Muscle layer of colon (tissue), 2 donors: ENCODE data around the gene RNF207.
A peak's percentile ranks its signal among the peaks of the same experiment; 100 is the strongest.

Experiments
- H3K27ac ChIP-seq: one replicate; pipeline ENCODE4 v1.7.0; 2013; ENCODE audit warnings: low read depth, mild to moderate bottlenecking, low read length, moderate library complexity
- H3K27me3 ChIP-seq, 2 donors: one replicate each; pipeline ENCODE4 v1.7.0; 2013; ENCODE audit warnings: low read length in 2 of 2, mild to moderate bottlenecking in 2 of 2; ENCODE audit not compliant: insufficient read depth in 2 of 2, control insufficient read depth in 1 of 2
- H3K36me3 ChIP-seq: one replicate; pipeline ENCODE4 v1.7.0; 2013; ENCODE audit warnings: mild to moderate bottlenecking, low read length; ENCODE audit not compliant: insufficient read depth
- H3K4me1 ChIP-seq: one replicate; pipeline ENCODE4 v1.7.0; 2013; ENCODE audit warnings: mild to moderate bottlenecking, low read length; ENCODE audit not compliant: insufficient read depth
- H3K4me3 ChIP-seq, 2 donors: one replicate each; pipeline ENCODE4 v1.7.0; 2013; ENCODE audit warnings: low read length in 2 of 2, low read depth in 1 of 2, mild to moderate bottlenecking in 1 of 2, moderate library complexity in 1 of 2
- H3K9ac ChIP-seq: one replicate; pipeline ENCODE4 v1.7.0; 2013; ENCODE audit warnings: low read length
- H3K9me3 ChIP-seq: one replicate; pipeline ENCODE4 v1.7.0; 2013; ENCODE audit warnings: mild to moderate bottlenecking, low read length
- donor health status: abdominal sarcoma.
- donor health status: Adenocarcinoma of cecum.

RNF207 gene, protein sequence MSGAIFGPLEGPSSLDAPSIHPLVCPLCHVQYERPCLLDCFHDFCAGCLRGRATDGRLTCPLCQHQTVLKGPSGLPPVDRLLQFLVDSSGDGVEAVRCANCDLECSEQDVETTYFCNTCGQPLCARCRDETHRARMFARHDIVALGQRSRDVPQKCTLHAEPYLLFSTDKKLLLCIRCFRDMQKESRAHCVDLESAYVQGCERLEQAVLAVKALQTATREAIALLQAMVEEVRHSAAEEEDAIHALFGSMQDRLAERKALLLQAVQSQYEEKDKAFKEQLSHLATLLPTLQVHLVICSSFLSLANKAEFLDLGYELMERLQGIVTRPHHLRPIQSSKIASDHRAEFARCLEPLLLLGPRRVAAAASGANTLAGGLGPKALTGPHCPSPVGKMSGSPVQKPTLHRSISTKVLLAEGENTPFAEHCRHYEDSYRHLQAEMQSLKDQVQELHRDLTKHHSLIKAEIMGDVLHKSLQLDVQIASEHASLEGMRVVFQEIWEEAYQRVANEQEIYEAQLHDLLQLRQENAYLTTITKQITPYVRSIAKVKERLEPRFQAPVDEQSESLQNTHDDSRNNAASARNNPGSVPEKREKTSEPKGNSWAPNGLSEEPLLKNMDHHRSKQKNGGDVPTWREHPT

DNA sequence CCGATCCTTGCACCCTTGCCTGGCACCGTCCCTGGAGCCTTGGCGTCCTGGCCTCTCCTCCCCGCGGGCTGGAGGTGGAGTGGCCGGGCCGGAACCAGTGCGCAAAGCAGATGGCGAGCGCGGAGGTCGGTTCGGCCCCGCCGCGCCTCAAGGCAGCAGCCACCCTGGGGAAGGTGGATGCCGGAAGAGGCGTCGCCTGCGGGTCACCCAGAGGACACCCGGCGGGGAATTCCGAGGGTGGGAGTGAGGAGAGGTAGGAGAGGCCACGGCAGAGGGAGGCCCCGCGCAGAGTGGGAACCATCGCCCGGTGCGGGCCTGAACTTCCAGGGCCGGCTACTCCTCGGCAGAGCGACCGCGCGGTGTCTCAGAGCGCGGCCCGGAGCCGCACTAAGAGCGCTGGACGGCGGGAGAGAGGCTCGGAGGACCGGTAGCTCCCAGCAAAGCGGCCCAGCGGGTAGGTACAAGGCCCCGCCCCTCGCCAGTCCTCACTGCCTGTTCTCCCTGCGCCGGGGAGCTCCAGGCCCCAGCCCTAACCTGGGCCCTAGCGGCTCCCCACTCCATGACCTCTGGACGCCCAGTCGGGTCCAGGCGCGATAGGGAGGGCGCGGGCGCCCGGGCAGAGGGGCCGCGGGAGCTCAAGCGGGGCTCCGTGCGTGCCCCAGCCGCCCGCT is at the start of gene RNF207:
Gene RNF207, plus strand, starts transcription at position 271 of the 671 bp plus-strand sequence. CDS start 417 bp downstream, outside the sequence.
- peak within 1 kb of the TSS; percentile 42 for H3K27ac ChIP-seq
- H3K27me3 ChIP-seq: no peaks in the 10 kb centered on the region
- H3K9ac ChIP-seq: no peak within 1 kb of the TSS
- peaks cover 11% of the 10 kb centered on the region for H3K4me1 ChIP-seq
- H3K9me3 ChIP-seq: no peaks in the 10 kb centered on the region
- H3K4me3 ChIP-seq: peak within 1 kb of the TSS; percentile 36 to 49
- H3K36me3 ChIP-seq: no peaks in the 10 kb centered on the region

DNA sequence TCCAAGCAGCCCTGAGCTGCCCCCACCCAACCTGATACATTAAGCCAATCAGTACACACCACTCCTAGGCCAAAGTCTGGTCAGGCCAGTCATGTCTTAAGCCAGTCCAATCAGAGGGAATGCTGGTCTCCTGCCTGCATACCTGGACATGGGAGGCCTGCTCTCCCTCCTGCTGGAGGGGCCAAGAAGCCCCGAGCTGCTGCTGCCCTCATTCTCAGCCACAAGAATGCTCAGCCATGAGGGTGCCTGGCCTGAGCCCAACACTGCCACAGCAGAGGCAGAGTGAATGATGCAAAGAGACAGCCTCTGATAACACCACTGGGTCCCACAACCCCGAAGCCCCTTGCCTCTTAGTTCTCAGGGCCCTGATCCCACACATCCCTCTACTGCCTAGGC is 48.8 kb upstream of the RNF207 start:
- Histone ChIP-seq H3K27ac (no peak overlapping the region), H3K27me3 (peaks cover 0 to 10% of the 10 kb centered on the region in 2 donors), H3K4me1 (no peaks in the 10 kb centered on the region), H3K9ac (no peak overlapping the region), H3K4me3 (no peak overlapping the region), H3K9me3 (no peaks in the 10 kb centered on the region), H3K36me3 (no peaks in the 10 kb centered on the region)

DNA sequence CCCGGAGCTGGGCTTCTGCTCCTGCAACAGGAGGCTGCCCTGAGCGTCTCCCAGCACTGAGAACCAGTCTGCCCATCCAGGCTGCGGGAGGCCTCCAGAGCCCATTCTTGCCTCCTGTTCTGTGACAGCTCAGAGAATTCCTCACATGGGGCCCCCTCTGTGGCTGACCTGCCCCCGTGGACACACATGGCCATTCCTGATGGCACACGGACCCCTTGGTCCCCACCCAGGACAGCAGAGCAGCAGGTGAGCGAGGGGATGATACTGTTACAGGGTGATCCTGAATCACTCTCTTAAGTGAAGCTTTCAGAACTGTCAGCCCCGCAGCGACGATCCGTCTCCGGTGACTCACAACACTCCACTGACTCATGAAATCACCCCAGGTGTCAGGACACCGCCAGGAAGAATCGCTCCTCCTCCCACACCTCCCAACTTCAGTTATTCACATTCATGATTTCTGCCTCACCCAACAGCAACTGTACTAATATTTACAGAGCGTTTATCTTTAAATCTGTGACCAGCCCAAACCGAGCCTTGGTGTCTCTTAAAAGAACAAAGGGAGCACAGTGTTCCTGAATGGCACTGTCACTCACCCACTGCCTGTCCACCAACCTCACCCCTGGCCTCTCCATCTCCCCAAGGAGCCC is 48.3 kb upstream of the RNF207 start:
- peaks cover 0 to 10% of the 10 kb centered on the region in 2 donors for H3K27me3 ChIP-seq

DNA sequence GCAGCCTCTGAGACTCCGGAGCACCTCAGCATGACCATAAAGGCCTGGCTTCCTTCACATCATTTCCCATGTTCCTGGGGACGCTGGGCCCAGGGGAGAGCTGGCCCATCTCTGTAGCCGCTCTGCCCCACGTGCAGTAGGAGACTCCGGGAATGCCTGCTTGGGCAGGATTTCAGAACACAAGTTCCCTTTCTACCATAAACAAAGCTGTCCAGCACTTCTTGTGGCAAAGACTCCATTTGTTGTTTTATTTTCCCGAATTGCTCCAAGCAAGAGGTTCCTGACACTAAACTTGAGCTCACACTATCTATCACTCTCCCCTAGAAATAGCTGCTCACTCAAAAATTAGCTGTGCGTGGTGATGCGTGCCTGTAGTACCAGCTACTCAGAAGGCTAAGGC is 47.7 kb upstream of the RNF207 start:
- Histone ChIP-seq H3K9me3 (no peaks in the 10 kb centered on the region), H3K4me1 (no peaks in the 10 kb centered on the region), H3K27me3 (peaks cover 0 to 10% of the 10 kb centered on the region in 2 donors), H3K36me3 (no peaks in the 10 kb centered on the region), H3K4me3 (no peak overlapping the region), H3K9ac (no peak overlapping the region), H3K27ac (no peak overlapping the region)

More for the DNA sequence above, 48.3 kb upstream of the RNF207 start:
- Histone ChIP-seq H3K9me3 (no peaks in the 10 kb centered on the region), H3K4me1 (no peaks in the 10 kb centered on the region), H3K4me3 (no peak overlapping the region), H3K27ac (no peak overlapping the region), H3K9ac (no peak overlapping the region), H3K36me3 (no peaks in the 10 kb centered on the region)

GRCh38 chr1:6162341-6162740 is 43.6 kb upstream of the RNF207 start:
- Histone ChIP-seq H3K9me3 (no peaks in the 10 kb centered on the region), H3K27me3 (peaks cover 0 to 16% of the 10 kb centered on the region in 2 donors), H3K27ac (no peak overlapping the region), H3K4me3 (no peak overlapping the region), H3K9ac (no peak overlapping the region), H3K4me1 (no peaks in the 10 kb centered on the region), H3K36me3 (no peaks in the 10 kb centered on the region)

DNA sequence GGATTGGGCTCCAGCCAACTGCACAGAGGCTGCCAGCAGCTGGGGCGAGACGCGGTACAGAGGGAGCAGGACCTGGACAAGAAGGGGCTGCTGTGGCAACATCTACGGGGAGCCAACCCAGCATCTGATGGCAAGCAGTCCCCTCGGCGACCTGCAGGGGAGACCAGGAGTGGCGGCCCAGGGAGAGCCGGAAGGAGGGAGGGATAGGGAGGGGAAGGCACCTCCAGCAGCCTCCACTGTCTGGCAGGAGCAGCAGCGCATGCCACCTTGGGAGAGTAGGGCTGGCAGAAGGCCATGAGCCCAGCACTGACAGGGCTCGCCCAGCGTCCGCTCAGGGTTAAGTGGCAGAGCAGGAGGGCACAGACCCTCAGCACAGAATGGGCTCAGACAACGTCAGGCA is 43.1 kb upstream of the RNF207 start:
- H3K9me3 ChIP-seq: no peaks in the 10 kb centered on the region
- H3K27ac ChIP-seq: no peak overlapping the region
- no peaks in the 10 kb centered on the region for H3K4me1 ChIP-seq
- H3K27me3 ChIP-seq: peaks cover 0 to 17% of the 10 kb centered on the region in 2 donors
- no peak overlapping the region for H3K4me3 ChIP-seq
- no peak overlapping the region for H3K9ac ChIP-seq
- H3K36me3 ChIP-seq: no peaks in the 10 kb centered on the region

DNA sequence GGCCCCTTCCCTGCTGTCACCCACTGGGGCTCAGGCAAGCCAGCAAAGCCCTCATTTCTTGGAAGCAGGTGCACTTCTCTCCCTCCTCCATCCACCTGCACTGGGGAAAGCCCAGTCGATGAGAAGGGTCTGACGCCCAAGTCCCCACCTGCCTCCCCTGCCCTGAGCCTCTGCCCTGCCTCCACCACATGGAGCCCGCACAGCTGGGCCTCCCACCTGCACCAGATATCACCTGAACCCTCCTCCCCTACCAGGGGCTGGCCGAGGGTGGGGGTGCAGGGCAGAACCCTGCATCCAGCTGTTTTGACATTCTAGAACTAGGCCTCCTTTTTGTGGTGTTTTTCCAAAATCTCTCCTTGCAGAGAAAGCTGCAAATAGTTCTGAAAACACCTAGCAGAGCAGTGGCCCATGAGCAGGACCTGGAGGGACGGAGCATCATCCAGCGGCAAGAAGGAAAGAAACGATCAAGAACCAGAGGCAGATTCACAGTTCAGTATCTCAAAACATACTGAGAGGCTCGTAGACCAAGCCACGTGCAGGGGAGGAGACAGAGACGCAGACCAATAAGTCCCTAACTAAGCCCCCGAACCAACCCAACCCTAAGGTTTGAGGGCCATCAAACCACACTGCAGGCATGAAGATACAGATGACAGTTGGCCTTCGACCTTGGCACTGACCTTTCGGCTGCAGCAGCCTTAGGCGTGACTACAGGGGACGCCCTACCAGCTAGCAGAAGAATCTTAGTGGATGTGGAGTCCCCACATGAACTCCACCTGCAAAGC is 42.5 kb upstream of the RNF207 start:
- no peak overlapping the region for H3K9ac ChIP-seq
- H3K4me1 ChIP-seq: no peaks in the 10 kb centered on the region
- H3K27me3 ChIP-seq: peaks cover 0 to 19% of the 10 kb centered on the region in 2 donors
- no peaks in the 10 kb centered on the region for H3K36me3 ChIP-seq
- no peak overlapping the region for H3K4me3 ChIP-seq
- no peak overlapping the region for H3K27ac ChIP-seq
- H3K9me3 ChIP-seq: no peaks in the 10 kb centered on the region

DNA sequence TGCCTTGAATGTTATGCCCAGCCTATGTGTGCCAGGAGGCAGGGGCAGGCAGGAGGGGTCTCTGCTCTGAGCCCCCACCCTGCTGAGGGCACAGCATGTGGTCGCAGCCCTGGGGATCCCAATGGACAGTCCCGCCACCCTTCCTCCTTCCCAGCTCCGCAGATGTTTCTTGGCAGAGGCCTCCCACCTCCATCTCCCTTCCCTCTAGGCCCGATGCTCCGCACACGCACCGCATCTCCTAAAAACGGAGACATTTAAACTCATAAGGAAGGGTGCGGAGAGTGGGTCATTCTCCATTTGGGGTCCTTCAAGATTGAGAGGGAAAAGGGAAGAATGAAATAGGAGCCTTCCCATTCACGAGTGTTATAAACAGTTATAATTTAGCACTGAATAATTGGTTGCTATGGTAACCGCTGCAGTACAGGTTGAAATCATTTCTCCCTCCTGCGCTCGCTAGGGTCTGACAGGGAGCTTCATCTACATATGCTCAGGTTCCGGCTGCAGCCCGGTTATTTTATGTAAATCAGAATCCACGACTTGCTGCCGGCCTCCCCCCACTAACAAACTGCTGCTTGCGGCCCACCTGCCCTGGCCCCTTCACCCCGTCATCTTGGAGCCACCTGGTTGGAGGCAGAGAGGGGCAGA is 41.8 kb upstream of the RNF207 start:
- Histone ChIP-seq H3K36me3 (no peaks in the 10 kb centered on the region), H3K9me3 (no peaks in the 10 kb centered on the region), H3K9ac (no peak overlapping the region), H3K4me3 (no peak overlapping the region), H3K27me3 (peaks cover 0 to 20% of the 10 kb centered on the region in 2 donors), H3K4me1 (no peaks in the 10 kb centered on the region), H3K27ac (no peak overlapping the region)

GRCh38 chr1:6165027-6165426 is 40.9 kb upstream of the RNF207 start:
- H3K4me1 ChIP-seq: no peaks in the 10 kb centered on the region
- no peaks in the 10 kb centered on the region for H3K9me3 ChIP-seq
- no peaks in the 10 kb centered on the region for H3K36me3 ChIP-seq
- H3K27ac ChIP-seq: no peak overlapping the region
- peaks cover 0 to 28% of the 10 kb centered on the region in 2 donors for H3K27me3 ChIP-seq
- H3K4me3 ChIP-seq: no peak overlapping the region
- H3K9ac ChIP-seq: no peak overlapping the region

DNA sequence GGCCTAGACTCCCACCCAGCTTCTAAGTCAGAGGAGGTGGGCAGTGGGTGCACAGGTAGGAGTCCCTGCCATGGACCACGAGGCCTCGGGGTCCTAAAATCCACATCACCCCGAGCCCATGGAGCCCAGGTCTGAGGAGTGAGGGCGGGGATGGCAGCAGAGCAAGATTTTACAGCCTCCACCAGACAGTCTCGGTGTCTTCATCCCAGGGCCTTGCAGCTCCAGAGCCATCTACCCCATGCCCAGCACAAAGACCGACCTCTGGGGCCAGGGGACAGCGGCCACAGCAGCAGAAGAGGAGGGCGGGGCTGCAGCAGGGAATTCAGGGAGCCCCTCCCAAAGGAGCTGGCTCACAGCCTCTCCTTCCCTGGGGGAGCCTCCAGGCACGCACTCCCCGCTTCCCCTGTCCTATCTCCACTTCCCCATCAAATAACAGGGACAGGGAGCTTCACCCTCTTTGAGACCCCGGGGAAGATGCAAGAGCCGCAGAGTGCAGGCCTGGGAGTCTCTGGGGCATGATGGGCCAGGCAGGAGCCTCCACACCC is 40.4 kb upstream of the RNF207 start:
- H3K27me3 ChIP-seq: peaks cover 0 to 31% of the 10 kb centered on the region in 2 donors

More for the DNA sequence above, 40.4 kb upstream of the RNF207 start:
- Histone ChIP-seq H3K4me1 (no peaks in the 10 kb centered on the region), H3K4me3 (no peak overlapping the region), H3K27ac (no peak overlapping the region), H3K9ac (no peak overlapping the region), H3K36me3 (no peaks in the 10 kb centered on the region), H3K9me3 (no peaks in the 10 kb centered on the region)
